Measurements from ENCODE around the gene TMCO6.
A peak's percentile ranks its signal among the peaks of the same experiment; 100 is the strongest.

The TMCO6 gene

DNA sequence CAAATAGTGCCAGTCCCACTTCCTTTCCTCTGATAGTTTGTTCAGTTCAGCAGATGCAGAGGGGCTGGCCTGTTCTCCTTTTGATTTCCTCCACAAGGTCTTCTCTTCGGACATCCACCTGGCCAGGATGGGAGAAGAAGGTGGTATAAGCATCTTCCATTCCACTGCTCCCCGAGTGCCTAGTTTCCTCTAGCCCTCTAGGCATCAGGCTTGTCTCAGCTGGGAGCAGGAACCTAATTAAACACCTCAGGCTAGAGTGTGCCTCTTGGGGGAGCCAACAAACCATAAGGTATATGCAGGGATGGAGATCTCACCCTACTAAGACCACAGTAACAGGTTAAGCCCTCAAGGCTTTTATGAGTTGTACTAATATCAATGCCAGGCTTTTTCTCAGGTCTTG lies 35.0 kb downstream of the TMCO6 start:
- no peak for DNase-seq

GRCh38 chr5:140674629-140675028 lies 35.4 kb downstream of the TMCO6 start:
- DNase-seq = no peak

GRCh38 chr5:140677947-140678346 lies 38.7 kb downstream of the TMCO6 start:
- no peak for DNase-seq

DNA sequence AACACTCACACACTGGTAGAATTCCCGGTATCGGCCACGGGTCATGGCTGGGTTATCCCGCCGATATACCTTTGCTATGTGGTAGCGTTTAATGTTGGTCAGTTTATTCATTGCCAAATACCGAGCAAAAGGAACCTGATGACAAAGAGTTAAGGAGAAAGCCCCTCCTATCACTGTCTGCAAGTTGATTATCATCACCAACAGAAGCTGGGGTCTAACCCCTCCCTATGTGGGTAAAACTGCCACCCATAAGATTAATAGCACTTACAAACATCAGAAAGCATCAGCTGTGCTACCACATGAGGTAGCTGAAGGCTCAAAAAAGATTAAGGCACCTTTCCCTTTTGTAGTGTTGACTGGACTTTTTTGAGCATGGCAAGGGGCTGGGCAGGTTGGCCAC lies 39.7 kb downstream of the TMCO6 start:
- no peak for DNase-seq

- no peak for DNase-seq
Measured at GRCh38 chr5:140690376-140690932, 51.2 kb downstream of the TMCO6 start.

GRCh38 chr5:140690941-140691924 lies 52.0 kb downstream of the TMCO6 start, which contains the start of the genes HARS1 and HARS2:
Gene HARS1 (minus strand): TSS chr5:140691370. CDS start chr5:140691304, 66 bp downstream.
Gene HARS2 (plus strand): TSS chr5:140691455. CDS start chr5:140691649, 194 bp downstream.
- peak; percentile 84 for DNase-seq

GRCh38 chr5:140694276-140694675 lies 55.0 kb downstream of the TMCO6 start:
- DNase-seq = no peak
